Upper lobe of left lung (tissue), 4 donors: ENCODE measurements around the gene LYL1.

Source experiments
- POLR2A ChIP-seq, 4 donors: fragments of 450-650 bp; IDR thresholded peaks; one replicate each; pipeline ENCODE4 v1.5.1; 2016 to 2017; ENCODE audit warnings: antibody characterized with exemption in 4 of 4, mild to moderate bottlenecking in 2 of 4
- POLR2AphosphoS5 ChIP-seq, 2 donors: sonication (generic); formaldehyde crosslinking; IDR thresholded peaks; one replicate each; pipeline ENCODE4 v1.5.1; 2017; ENCODE audit warnings: antibody characterized with exemption in 2 of 2
- TF ChIP-seq, protein P1 (sequence below), 6 experiments: fragments of 450-650 bp in 4 of 6; fragments of 200-600 bp in 2 of 6; sonication (generic) in 2 of 6; IDR thresholded peaks; one replicate each; pipeline ENCODE4 v1.5.1; 2016 to 2019; ENCODE audit warnings: antibody characterized with exemption in 6 of 6

- TF ChIP-seq POLR2A (IDR thresholded peaks at IDR 0.05) (no peak), POLR2AphosphoS5 (IDR thresholded peaks at IDR 0.05) (no peak)
- TF ChIP-seq, protein P1, sequence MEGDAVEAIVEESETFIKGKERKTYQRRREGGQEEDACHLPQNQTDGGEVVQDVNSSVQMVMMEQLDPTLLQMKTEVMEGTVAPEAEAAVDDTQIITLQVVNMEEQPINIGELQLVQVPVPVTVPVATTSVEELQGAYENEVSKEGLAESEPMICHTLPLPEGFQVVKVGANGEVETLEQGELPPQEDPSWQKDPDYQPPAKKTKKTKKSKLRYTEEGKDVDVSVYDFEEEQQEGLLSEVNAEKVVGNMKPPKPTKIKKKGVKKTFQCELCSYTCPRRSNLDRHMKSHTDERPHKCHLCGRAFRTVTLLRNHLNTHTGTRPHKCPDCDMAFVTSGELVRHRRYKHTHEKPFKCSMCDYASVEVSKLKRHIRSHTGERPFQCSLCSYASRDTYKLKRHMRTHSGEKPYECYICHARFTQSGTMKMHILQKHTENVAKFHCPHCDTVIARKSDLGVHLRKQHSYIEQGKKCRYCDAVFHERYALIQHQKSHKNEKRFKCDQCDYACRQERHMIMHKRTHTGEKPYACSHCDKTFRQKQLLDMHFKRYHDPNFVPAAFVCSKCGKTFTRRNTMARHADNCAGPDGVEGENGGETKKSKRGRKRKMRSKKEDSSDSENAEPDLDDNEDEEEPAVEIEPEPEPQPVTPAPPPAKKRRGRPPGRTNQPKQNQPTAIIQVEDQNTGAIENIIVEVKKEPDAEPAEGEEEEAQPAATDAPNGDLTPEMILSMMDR (IDR thresholded peaks at IDR 0.05) = no peak
These were observed 42.3 kb downstream of the LYL1 start for GRCh38 chr19:13060233-13060963.
